Fibroblast of the conjunctiva (primary cell): Measurements from ENCODE around the gene RTN1.
"Not testable (repeated sequence)": the region's sequence is repeated elsewhere in the genome, so short reads cannot be mapped to it uniquely, and the experiment has no call there.

Experiments used
- DNase-seq: peaks from one replicate; pipeline ENCODE4 v3.0.0-alpha.2; 2010; ENCODE audit warnings: low read depth

The RTN1 gene

GRCh38 chr14:59705245-59705644, 165.3 kb downstream of the RTN1 start:
- no peak for DNase-seq

- DNase-seq: no peak
Measured at GRCh38 chr14:59704054-59704645, 166.4 kb downstream of the RTN1 start.

GRCh38 chr14:59699442-59699841, 171.1 kb downstream of the RTN1 start:
- DNase-seq: no peak

GRCh38 chr14:59698793-59699192, 171.8 kb downstream of the RTN1 start:
- no peak for DNase-seq

- no peak for DNase-seq
Measured at GRCh38 chr14:59695198-59695597, 175.4 kb downstream of the RTN1 start.

- DNase-seq: no peak
Measured at GRCh38 chr14:59691266-59691665, 179.3 kb downstream of the RTN1 start.

- no peak for DNase-seq
Measured at GRCh38 chr14:59690426-59690825, 180.2 kb downstream of the RTN1 start.

GRCh38 chr14:59688224-59689170, 182.1 kb downstream of the RTN1 start:
- peak; percentile 29 for DNase-seq

GRCh38 chr14:59687663-59688062, 182.9 kb downstream of the RTN1 start:
- DNase-seq: no peak

GRCh38 chr14:59679872-59680271, 190.7 kb downstream of the RTN1 start:
- DNase-seq: no peak

- no peak for DNase-seq
Measured at GRCh38 chr14:59678352-59678751, 192.2 kb downstream of the RTN1 start.

- DNase-seq: no peak
Measured at GRCh38 chr14:59677771-59678231, 192.8 kb downstream of the RTN1 start.

GRCh38 chr14:59675394-59675793, 195.2 kb downstream of the RTN1 start:
- DNase-seq: no peak

- no peak for DNase-seq
Measured at GRCh38 chr14:59664741-59665140, 205.8 kb downstream of the RTN1 start.

- DNase-seq: no peak
Measured at GRCh38 chr14:59657769-59658168, 212.8 kb downstream of the RTN1 start.

GRCh38 chr14:59656473-59656872, 214.1 kb downstream of the RTN1 start:
- no peak for DNase-seq

GRCh38 chr14:59654131-59654530, 216.4 kb downstream of the RTN1 start:
- not testable (repeated sequence) for DNase-seq

GRCh38 chr14:59646832-59647231, 223.7 kb downstream of the RTN1 start:
- not testable (repeated sequence) for DNase-seq

GRCh38 chr14:59638885-59639284, 231.7 kb downstream of the RTN1 start:
- no peak for DNase-seq

GRCh38 chr14:59634617-59635016, 236.0 kb downstream of the RTN1 start:
- DNase-seq: no peak

GRCh38 chr14:59633486-59633885, 237.1 kb downstream of the RTN1 start:
- no peak for DNase-seq

- no peak for DNase-seq
Measured at GRCh38 chr14:59632381-59632780, 238.2 kb downstream of the RTN1 start.

GRCh38 chr14:59631237-59631636, 239.3 kb downstream of the RTN1 start:
- DNase-seq: no peak
